GM19035 (cell line): ENCODE results near the gene FRS3.
A peak's percentile ranks its signal among the peaks of the same experiment; 100 is the strongest.
"Not testable (repeated sequence)": the region's sequence is repeated elsewhere in the genome, so short reads cannot be mapped to it uniquely, and the experiment has no call there.

Experiments
- ATAC-seq: cut with Tn5 transposase; IDR thresholded peaks from one replicate; pipeline ENCODE4 v1.9.1; 2021; ENCODE audit not compliant: unreplicated experiment

FRS3 gene, protein sequence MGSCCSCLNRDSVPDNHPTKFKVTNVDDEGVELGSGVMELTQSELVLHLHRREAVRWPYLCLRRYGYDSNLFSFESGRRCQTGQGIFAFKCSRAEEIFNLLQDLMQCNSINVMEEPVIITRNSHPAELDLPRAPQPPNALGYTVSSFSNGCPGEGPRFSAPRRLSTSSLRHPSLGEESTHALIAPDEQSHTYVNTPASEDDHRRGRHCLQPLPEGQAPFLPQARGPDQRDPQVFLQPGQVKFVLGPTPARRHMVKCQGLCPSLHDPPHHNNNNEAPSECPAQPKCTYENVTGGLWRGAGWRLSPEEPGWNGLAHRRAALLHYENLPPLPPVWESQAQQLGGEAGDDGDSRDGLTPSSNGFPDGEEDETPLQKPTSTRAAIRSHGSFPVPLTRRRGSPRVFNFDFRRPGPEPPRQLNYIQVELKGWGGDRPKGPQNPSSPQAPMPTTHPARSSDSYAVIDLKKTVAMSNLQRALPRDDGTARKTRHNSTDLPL

DNA sequence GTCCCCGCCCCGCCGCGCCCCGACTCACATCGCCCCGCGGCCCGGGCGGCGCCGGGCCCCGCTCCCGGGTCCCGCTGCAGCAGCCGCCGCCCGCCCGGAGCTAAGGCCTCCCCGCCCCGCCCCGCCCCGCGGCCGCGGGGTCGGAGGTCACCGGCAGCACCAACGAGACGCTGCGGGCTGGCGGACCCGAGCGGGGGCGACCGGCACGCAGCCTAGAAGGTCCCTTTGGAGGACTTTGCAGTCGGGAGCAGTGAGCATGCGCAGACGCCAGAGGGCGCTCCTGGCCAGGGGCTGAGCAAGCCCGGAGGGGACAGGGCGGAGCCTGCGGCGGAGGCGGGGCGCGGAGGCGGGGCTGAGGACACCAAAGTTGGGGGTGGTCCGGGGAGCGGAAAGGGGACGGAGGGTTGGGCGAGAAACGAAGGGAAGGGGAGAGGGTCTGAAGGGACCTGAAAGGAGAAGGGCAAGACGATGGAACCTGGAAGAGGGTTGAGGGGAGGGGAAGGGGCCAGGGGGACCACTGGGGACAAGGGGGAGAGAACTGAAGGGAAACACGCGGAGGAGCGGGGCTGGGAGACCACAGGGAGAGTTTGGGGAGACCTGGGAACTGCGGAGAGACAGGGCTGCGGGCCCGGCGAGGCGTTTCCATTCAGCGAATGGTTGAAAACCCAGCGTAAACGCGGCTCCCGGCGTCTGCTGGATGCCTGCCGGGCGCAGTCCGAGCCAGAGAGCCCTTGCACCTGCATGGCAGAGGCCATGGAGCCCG lies at the start of gene FRS3:
FRS3 (minus strand) TSS at position 113 of the 763 bp plus-strand sequence. CDS start 2,913 bp downstream, outside the sequence.
- peak; percentile 96 for ATAC-seq

DNA sequence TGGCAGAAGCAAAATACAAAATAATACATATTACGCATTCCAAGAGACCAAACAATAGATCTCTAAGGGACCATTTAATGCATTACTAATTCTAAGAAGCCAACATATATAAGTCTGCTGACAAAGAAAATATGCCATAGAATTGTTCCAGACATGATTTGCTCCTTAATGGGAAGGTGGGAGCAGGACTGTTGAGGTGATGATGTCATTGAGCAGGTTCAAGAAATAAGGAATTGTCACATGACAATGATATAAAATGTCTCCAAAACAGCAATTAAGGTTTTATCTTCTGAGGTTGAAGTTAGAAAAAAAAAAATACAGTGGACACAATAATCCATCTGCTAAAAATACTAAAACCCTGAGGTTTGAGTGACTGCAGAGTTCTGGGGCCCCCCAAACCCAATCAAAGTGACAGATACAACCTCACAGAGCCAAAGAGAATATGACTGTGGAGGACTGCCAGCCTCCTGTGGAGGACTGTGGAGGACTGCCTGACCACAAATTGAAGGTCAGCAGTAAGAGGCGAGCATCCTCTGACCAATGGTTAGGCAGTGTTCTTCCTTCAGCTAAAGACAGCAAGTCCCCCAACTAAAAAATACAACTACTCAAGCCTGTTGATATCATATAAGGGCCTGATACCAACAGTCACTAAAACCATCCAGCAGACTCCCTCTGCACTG lies 46.8 kb upstream of the FRS3 start:
- ATAC-seq: no peak

DNA sequence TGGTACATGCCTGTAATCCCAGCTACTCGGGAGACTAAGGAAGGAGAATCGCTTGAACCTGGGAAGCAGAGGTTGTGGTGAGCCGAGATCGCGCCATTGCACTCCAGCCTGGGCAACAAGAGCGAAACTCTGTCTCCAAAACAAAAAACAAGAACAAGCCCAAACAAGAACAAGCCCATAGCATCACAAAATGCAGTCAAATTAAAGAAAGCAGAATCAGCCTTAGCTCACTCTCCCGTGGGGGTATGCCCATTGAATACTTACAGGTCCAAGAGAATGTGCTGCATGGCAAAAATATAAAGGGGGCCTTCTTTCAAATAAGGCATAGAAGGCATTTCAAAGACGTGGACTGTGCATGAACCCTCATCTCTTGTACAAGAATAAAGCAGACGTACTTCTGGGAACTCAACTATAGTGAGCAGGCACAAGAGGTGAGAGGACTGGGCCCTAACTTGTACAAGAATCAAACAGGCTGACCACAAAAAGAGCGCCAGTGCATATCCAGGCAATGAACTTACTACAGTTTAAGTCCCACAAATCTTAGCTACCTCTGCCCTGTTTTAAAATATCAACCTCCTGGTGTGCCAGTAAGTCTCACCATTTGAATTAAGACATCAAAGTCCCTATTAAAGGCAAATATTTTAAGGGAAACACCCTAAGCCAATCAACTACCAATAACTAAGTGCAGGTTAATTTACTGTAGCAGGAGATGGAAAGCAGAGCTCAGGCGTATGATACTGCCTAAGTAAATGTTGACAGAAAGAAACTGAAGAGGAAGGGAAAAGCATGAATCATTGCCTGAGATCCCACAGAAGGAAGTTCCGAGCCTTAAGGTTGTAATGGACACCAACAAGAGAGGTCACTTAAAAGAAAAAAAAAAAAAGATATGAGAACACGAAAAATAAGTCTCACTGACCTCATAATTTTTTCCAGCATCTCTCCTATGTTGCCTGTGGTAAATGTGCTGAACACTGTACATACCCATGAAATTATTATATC lies 45.2 kb upstream of the FRS3 start:
- no peak for ATAC-seq

DNA sequence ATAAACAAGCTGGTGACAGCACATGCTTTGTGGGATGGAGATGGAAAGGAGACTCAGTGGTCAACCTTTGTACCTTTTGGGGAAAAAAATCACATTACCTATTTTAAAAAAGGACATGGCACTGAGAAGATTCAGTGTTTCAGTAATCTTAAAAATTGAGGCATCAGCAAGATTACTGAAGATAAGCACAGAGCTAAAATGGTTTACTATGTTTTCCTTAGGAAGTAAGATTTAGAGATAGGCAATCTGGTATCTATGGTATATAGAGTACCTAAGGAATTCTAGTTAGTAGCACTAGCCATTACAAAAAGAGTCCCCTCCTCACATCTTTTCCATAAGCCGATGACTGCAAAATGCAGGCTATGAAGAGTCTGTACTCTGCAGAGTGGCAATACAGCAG lies 43.5 kb upstream of the FRS3 start:
- ATAC-seq: no peak

DNA sequence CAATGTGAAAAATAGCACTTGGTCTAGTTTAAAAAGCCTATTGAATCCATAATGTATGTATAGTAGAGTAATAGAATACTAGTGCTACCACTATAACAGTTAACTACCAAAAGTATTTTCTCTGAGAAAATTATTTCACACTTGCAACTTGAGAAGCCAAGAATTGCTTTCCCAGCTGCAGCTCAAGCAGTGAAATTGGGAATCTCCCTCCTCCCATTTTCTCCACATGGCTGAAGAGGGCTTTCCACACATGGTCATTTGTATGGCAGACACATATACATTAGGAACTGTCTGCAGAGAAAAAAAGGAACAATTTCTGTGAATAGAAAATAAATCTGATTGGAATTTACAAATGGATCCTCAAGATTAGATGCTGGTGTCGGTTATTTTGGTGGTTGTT lies 42.3 kb upstream of the FRS3 start:
- no peak for ATAC-seq

DNA sequence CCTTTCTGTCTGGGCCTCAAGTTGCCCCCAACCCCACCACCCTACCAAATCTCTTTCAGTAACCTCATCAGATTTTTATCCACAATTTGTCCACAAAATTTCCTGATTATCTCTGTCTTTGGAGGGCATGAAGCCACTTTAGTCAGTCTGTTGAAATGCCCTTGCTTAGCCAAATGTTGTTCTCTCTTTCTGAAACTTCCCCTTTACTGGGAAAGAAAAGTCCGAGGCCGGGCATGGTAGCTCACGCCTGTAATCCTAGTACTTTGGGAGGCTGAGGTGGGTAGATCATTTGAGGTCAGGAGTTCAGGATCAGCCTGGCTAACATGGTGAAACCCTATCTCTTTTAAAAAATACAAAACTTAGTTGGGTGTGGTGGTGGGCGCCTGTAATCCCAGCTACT lies 41.6 kb upstream of the FRS3 start:
- no peak for ATAC-seq

DNA sequence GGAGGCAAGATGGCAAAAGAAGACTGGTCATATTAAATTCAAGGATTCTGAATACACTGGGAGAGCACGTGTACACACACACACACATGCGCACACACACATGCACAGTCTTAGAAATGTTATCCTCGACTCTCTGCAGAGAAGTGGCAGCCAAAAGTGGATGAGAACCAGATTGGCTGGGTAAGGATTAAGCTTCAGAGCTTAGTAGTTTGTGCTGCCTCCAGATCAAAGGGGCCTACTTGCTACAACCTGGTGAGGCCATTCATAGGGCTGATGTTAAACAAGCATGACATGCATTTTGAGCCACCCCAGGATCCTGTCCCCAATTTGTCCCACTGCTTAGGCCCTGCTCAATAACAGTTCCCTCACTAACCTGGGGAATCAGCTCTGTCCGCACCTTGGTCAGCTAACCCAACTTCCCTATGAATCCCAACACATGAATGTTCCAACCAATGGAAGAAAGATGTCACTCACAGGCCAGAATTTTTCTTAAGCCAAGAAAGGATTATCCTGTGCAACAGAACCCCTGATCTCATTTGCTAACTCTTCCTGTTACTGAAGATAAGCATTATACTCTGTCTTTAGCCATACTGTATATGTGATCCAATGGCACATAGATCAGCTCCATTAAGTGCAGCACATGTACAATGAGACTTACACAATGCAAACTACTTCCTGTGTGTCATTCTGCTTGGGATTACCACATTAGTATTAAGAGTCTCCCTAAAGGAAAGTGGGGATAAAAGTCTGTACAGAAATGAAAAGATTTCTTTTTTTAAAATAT lies 38.8 kb upstream of the FRS3 start:
- ATAC-seq: no peak

DNA sequence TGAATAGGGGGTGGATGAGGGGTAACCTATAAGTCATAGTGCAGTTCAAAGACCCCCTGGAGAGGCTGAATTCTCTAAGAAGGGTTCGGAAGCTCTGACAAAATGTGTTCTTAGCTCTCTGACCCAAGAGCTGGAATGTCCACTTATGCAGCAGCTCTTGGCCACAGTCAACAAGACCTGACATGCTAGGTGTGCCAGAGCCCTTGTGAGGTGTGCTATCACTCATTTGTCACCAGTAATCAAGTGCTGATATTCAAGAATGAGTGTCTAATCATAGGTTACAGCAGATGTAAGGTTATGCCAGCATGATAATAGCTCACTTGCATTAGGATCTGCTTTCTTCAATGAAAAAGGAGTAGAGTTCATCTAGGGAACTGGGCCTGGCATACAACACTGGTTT lies 35.9 kb upstream of the FRS3 start:
- no peak for ATAC-seq

DNA sequence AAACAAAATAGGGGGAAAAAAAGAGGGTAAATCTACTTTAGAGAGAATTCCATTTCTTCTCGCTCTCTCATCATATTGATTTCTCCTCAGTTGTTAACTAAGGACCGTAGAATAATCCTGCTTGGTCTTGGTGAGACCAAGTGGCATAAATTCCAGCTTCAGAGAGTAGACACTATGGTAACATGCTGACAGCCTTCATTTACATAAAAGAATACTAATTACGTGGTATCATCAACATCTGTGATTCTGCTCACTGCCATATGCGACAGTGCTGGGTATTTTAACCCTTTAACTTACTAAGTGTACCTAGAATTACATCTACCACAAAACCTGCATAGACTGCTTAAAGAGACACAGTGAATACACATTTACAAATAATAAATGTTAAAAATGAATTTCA lies 34.9 kb upstream of the FRS3 start:
- ATAC-seq: no peak

DNA sequence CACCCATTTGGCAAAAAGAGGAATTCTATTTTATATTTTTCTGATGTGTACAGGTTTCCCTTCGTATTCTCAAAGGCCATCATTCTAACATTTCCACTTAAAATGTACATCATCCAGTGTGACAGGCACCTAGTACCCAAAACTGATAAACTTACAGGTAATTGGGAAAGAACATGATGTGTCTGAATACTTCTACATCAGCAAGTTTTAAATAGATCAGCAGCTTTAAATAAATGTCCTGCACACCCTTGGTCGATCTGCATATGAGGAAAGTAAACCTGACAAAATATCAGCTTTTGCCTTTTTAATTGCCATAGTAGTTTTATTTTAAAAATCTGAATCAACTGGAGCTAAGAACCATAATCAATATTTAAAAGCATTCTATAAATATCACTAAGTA lies 34.3 kb upstream of the FRS3 start:
- ATAC-seq: no peak

DNA sequence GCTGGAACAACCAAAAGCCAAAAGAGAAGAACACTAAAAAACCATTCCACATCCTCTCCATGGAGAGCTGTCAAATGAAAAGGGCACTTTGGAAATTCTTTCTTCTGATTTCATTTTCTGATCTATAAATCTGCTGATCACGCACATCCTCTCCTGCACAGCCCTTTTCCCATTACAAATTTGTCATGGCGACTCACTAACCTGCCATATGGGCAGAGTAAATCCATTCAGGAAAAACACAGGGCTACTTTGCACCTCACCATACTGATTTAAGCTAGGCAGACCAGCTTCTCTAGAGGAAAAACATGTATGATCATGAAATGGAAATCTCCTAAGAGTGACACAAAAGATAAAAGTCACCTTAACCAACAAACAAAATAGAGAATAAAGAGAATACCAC lies 33.8 kb upstream of the FRS3 start:
- ATAC-seq: no peak

DNA sequence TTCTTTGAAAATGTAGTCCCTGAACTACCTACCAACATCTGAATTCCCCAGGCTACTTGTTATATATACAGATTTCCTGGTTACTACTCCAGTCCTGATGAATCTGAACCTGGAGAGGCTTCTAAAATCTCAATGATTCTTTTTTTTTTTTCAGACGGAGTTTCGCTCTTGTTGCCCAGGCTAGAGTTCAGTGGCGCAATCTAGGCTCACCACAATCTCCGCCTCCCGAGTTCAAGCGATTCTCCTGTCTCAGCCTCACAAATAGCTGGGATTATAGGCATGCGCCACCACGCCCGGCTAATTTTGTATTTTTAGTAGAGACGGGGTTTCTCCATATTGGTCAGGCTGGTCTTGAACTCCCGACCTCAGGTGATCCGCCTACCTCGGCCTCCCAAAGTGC lies 32.2 kb upstream of the FRS3 start:
- ATAC-seq: not testable (repeated sequence)

DNA sequence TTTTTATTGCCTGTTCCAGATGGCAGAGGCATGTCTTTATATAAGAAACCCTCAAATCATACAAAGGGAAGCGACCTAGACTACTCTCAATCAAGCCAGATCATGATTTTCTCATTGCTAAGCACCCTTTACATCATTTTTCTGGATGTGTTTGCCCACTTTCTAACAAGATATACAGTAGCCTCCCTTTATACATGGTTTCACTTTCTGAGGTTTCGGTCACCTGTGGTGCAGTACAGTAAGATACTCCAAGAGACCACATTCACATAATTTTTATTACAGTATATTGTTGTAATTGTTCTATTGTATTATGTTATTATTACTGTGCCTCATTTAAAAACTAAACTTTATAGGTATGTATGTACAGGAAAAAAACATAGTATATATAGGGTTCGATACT lies 31.4 kb upstream of the FRS3 start:
- ATAC-seq: no peak

DNA sequence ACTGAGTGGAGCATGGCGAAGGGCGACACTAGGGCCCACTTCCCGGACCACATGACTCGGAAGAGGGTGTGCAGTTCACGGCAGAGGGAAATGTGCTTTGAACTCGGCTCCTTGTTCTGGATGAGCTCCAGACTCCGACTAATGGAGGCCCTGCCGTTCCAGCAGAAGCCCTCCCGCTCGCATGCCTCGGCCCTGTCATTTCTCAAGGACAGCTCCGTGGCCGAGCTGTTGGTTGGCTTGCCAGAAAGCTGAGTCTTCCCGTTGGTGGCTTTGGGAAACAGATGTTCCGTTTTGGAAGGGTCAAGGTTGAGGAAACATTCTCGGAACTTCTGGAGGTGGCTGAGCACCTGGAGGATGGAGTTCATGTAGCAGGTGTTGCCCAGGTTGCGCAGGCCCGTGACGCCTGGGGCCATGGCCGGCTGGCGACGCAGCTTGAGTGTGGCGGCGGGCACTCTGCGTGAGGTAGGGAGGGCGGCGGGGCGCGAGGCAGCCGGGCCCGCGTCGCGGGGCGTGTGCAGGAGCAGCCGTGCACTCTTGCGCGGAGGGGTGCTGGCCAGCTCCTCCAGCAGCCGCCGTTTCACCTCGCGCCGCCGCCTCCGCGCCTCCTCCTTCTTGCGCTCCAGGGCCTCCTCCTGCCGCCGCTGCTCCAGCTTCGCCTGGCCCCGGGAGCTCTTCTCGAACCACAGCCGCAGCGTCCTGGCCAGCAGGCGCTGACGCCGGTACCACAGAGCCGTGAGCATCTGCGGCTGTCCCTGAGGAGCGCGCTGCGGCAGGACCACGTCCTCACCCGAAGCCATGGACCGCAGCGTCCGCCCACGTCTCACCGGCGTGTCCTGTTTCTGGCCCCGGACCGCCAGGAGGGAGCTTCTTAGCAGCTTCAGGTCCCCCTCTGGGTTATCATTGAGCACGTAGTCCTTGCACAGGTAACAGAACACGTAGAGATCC lies 26.4 kb upstream of the FRS3 start:
- ATAC-seq: no peak

DNA sequence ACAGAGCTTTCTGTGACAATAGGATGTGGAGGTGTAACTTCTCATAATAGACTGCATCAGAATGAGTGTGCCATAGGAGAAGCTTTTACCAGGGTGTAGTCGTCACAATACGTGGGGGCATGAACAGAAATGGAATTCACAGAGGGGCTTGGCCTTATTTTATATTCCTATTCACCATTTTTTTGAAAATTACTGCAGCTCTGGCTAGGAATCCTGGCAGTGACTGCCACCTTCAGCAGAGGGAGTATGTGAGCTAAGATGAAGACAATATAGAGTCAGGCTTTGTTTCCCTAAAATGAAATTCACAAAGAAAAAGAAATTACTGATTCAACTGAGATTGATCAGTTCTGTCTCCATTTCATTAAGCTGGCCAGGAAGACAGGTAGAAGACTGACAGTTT lies 21.7 kb upstream of the FRS3 start:
- no peak for ATAC-seq

DNA sequence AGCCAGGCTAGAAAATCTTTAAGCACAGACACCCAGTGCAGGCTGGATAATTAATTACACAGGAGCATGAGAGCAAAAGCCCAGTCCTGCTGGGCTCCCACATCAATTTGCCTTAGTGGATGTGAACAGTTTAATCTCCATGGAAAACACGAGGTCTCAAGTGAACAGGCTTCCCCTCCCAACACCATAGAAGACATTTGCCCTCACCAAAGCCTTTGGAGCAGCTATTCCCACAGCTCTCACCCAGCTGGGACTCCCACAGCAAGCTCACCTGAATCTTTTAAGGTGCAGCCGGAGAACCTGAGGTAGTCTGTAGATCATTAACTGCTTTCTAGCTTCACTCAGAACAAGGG lies 19.8 kb upstream of the FRS3 start:
- ATAC-seq: no peak

DNA sequence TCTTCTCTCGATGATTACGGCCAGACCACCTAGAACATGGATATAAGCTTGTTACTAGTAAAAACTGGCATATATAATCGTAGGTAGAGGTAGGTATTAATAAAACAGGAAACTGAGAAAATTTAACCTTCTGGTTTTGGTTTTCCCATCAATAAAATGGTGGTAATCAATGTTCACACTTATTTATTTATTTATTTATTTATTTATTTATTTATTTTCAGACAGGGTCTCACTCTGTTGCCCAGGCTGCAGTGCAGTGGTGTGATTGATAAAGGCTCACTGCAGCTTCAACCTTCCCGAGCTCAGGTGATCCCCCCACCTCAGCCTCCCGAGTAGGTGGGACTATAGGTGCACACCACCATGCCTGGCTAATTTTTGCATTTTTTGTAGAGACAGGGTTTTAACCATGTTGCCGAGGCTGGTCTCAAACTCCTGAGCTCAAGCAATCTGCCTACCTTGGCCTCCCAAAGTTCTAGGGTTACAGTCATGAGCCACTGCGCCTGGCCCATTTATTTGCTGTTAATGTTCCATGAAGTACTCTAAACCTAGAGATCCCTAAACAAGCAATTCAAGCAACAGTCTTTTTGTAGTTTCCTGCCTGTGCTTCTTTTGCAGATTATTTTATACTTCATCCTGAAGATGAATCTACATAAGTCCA lies 19.3 kb upstream of the FRS3 start:
- no peak for ATAC-seq

DNA sequence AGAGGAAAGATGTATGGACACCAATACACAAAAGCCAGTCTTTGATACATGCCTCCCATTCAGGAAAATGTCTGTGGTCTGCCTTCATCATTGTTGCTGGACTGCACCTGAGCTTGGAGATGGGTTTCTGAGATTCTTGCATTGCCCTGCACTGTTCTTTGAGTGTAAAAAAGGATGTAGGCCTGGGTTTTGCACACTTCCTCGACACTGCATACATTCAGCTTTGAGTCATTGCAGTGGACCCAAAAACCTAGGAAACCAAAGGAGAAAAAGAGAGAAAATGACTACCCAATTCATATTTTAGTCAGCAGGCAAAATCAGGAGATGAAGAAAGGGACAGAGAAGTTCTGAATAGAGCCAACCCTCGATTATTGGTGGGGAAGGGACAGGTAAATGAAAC lies 16.8 kb upstream of the FRS3 start:
- ATAC-seq: no peak
